GM18951 (cell line): ENCODE results near the gene LRRC23.
"Not testable (repeated sequence)": the region's sequence is repeated elsewhere in the genome, so short reads cannot be mapped to it uniquely, and the experiment has no call there.

Source experiments
- POLR2A ChIP-seq: IDR thresholded peaks from 4 replicates; pipeline ENCODE4 v1.6.1; 2011; ENCODE audit warnings: mild to moderate bottlenecking; ENCODE audit not compliant: insufficient read length, insufficient read depth; ENCODE audit errors: extremely low read depth
- in situ Hi-C: fragments of 300-500 bp; cut with MboI; formaldehyde crosslinking; loops from one replicate; pipeline ENCODE4 v1.12.0; 2022; ENCODE audit warnings: low sequenced_read_pairs, mixed read lengths, inconsistent platforms; ENCODE audit not compliant: unreplicated experiment

Gene LRRC23

GRCh38 chr12:6902448-6902847 lies 2.2 kb upstream of the LRRC23 start:
- TF ChIP-seq POLR2A = no peak
- in situ Hi-C loops = no loop called here

- in situ Hi-C loops = no loop called here
- no peak for TF ChIP-seq POLR2A
Measured at GRCh38 chr12:6903722-6904121, 900 bp upstream of the LRRC23 start.

GRCh38 chr12:6905414-6906040 lies 905 bp downstream of the LRRC23 start:
- in situ Hi-C loops = no loop called here
- TF ChIP-seq POLR2A = no peak

DNA sequence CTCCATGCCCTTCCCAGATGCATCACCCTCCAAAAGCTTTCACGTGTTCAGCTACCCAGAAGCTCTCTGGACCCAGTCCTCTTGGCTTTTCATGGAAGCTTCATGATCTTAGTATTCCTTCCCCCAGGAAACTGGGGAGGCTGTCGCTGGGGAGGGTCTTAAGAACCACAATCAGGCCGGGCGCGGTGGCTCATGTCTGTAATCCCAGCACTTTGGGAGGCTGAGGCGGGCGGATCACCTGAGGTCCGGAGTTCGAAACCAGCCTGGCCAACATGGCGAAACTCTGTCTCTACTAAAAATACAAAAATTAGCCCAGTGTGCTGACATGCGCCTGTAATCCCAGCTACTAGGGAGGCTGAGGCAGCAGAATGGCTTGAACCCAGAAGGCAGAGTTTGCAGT lies 3.5 kb downstream of the LRRC23 start:
- in situ Hi-C loops = not testable (repeated sequence)

DNA sequence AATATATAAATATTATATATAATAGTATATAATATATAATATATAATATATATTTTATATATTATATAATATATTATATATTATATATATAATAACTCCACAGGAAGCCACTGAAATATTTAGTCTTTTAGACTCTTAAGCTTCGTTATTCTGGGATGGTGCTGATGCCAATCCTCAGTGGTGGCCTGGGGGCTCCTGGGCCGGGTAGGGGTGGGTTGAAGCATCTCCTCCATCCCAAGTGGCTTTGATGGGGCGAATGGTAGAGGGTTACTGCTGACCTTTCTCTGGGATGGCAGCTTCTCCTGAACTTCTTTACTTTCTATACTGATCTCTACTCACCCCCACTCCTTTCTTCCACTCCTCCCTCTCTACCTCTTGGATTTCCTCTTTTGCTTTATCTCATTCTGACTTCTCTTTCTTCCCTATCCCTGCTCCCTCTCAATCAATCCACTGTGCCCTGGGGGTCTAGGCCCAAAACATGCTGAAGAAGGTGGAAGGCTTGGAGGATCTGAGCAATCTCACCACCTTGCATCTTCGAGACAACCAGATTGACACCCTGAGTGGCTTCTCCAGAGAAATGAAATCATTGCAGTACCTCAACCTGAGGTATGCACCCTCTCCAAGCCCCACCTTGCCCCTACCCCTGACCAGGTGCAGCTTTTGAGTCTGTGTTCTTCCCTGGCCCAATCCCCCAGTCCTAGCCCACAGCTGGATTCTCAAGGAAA lies 5.0 kb downstream of the LRRC23 start:
- TF ChIP-seq POLR2A = no peak
- in situ Hi-C loops = no loop called here

DNA sequence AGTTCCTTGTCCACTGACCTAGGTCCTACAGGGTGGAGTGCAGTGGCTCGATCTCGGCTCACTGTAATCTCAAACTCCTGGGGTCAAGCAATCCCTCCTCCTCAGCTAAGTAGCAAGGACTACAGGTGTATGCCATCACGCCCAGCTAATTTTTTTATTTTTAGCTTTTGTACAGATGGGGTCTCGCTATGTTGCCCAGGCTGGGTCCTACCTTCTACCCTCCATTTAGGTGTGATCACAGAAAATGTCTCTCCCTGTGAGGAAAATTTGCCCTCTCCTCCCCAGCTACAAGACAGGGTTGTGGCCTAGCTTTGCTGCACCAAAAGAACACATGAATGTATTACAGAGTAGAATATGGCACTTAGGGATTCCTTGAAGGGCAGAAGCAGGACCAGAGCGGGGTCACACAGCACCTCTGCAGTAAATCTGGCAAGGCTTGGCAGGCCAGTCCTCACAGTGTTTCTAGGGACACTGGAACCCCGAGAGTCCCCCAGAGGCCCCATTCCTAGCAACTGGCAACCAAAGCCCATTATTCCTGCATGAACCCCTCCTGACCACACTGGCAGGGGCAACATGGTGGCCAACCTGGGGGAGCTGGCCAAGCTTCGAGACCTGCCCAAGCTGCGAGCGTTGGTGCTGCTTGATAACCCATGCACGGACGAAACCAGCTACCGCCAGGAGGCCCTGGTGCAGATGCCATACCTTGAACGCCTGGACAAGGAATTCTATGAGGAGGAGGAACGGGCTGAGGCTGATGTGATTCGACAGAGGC lies 7.7 kb downstream of the LRRC23 start:
- in situ Hi-C loops = no loop called here
- no peak for TF ChIP-seq POLR2A

DNA sequence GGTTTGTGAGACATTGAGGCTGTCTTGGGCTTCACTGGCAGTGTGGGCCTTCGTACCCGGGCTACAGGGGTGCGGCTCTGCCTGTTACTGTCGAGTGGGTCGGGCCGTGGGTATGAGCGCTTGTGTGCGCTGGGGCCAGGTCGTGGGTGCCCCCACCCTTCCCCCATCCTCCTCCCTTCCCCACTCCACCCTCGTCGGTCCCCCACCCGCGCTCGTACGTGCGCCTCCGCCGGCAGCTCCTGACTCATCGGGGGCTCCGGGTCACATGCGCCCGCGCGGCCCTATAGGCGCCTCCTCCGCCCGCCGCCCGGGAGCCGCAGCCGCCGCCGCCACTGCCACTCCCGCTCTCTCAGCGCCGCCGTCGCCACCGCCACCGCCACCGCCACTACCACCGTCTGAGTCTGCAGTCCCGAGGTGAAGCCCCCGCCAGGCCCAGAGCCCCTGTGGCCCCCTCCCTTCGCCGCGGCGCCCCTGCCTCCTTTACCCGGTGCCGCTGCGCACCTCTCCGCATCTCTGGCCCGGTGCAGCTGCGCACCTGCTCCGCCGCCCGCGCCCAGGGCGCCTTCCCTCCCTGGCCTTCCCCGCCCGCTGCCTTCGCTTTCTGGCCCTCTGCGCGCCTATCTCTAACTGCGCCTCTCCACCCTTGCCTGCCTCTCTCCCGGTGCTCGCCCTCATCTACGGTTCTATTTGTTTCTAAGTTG lies 9.8 kb downstream of the LRRC23 start, which contains the start of gene ENO2:
ENO2 (plus strand) TSS at position 335 of the 701 bp plus-strand sequence. CDS start 1,253 bp downstream, outside the sequence.
- in situ Hi-C loops = no loop called here
- TF ChIP-seq POLR2A = peak; percentile 55

GRCh38 chr12:6914947-6915788 lies 10.5 kb downstream of the LRRC23 start:
- no peak for TF ChIP-seq POLR2A
- in situ Hi-C loops = no loop called here

- in situ Hi-C loops = no loop called here
- TF ChIP-seq POLR2A = no peak
Measured at GRCh38 chr12:6915789-6916285, 11.2 kb downstream of the LRRC23 start.

DNA sequence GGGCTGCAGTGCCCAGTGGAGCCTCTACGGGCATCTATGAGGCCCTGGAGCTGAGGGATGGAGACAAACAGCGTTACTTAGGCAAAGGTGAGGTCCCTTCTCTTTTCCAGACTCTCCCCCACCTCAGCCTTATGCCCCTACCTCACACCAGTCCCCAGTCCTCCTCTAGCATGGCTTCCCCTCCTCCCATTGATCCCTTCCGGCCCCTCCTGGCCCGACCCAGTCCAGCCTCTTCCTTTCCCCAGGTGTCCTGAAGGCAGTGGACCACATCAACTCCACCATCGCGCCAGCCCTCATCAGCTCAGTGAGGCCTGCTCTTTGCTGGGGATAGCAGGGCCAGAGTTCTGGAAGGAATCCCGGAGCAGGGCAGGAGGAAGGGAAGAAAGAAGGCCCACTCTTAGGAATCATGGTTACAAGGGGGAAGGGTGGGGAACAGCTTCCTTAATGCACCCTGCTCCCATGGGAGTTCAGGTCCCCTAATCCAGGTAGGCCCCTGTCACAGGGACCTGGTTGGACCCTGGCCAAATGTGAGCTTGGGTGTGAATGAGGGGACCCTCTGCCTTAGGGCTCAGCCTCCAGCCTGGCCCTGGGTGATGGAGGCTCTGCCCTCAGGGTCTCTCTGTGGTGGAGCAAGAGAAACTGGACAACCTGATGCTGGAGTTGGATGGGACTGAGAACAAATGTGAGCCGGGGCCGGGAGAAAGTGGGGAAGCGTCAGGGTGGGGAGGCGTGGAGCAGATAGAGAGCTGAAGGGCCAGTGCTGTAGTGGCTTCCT lies 12.0 kb downstream of the LRRC23 start:
- in situ Hi-C loops = no loop called here

DNA sequence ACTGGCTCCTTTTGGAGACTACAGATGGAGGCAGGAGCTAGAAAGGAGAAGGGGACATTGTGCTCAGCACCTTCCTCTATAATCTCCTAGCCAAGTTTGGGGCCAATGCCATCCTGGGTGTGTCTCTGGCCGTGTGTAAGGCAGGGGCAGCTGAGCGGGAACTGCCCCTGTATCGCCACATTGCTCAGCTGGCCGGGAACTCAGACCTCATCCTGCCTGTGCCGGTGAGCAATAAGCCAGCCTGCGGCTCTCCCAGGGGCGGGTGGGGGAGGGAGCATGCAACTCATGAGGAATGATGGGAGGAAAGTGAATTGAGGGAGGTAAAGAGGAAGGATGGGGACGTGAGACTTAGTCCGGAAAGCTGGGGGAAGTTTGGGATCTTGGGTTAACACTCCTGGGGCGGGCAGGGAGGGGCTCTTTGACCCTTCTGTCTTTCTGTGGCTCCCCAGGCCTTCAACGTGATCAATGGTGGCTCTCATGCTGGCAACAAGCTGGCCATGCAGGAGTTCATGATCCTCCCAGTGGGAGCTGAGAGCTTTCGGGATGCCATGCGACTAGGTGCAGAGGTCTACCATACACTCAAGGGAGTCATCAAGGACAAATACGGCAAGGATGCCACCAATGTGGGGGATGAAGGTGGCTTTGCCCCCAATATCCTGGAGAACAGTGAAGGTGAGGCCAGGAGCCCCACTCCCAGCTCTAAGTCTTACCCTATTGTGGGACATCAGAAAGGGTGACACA lies 13.0 kb downstream of the LRRC23 start:
- in situ Hi-C loops = no loop called here
- TF ChIP-seq POLR2A = no peak

More for the DNA sequence above, 12.0 kb downstream of the LRRC23 start:
- no peak for TF ChIP-seq POLR2A
